Measurements from ENCODE around the gene ATP2B2.

ATP2B2 gene

DNA sequence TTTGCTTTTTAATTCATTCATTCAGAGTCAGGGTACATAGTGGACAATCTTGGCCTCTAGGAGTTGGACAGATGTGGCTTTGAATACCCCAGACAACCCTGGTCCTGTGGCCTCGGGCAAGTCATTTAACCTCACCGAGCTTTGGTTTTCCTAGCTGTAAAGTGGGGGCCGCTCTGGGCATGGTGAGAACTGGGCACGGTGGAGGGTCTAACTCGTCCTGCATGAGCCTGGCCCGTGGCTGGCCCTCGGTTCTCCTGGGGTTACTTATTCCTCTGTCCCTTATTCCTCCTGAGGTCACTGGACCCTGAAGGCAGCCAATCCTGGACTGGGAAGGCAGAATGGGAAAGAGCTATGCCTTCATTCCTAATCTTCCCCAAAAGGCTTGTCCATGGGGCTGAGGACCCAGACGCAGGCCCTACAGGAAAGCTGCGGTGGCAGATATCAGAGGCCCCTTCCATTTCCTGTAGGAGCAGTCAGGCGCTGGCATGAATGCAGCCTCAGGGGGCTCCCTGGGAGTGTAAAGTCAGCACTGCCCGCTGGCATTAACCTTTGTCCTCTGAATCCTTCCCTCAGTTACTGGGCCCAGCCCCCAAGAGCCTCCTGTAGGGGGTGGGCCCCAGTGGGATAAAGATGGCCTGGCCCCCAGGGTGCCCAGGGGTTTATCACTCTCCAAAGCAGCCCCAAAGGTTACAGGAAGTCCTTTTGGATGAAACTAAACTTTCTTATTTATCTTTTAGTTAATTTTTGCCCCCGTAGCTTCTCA is 166.6 kb downstream of the ATP2B2 start:
- TF ChIP-seq EZH2phosphoT487 (IDR thresholded peaks at IDR 0.05; ENCODE audit: low read depth) = no peak
- TF ChIP-seq, protein P1, sequence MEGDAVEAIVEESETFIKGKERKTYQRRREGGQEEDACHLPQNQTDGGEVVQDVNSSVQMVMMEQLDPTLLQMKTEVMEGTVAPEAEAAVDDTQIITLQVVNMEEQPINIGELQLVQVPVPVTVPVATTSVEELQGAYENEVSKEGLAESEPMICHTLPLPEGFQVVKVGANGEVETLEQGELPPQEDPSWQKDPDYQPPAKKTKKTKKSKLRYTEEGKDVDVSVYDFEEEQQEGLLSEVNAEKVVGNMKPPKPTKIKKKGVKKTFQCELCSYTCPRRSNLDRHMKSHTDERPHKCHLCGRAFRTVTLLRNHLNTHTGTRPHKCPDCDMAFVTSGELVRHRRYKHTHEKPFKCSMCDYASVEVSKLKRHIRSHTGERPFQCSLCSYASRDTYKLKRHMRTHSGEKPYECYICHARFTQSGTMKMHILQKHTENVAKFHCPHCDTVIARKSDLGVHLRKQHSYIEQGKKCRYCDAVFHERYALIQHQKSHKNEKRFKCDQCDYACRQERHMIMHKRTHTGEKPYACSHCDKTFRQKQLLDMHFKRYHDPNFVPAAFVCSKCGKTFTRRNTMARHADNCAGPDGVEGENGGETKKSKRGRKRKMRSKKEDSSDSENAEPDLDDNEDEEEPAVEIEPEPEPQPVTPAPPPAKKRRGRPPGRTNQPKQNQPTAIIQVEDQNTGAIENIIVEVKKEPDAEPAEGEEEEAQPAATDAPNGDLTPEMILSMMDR (IDR thresholded peaks at IDR 0.05; ENCODE audit: low read depth, low read length) = no peak
- no peak overlapping the region for H3K4me3 ChIP-seq (ENCODE audit: low read length)
- H3K36me3 ChIP-seq (replicated peaks; ENCODE audit: low read depth, low read length) = no peaks in the 10 kb centered on the region
- no peaks in the 10 kb centered on the region for H3K79me2 ChIP-seq (ENCODE audit: low read length)
- H3K4me2 ChIP-seq (ENCODE audit: low read length) = no peak overlapping the region
- H3K4me1 ChIP-seq (ENCODE audit: low read length) = no peaks in the 10 kb centered on the region
- no peak overlapping the region for H3K9ac ChIP-seq (ENCODE audit: low read length)
- H3K9me3 ChIP-seq (ENCODE audit: insufficient read depth, low read length) = no peaks in the 10 kb centered on the region
- H3K27me3 ChIP-seq (ENCODE audit: low read depth, low read length) = peaks cover 9% of the 10 kb centered on the region; the same call in 1 of the 2 replicates
- no peak overlapping the region for H3K27ac ChIP-seq (ENCODE audit: low read length)
- no peak overlapping the region for H2AFZ ChIP-seq (ENCODE audit: low read depth, low read length)
- no peaks in the 10 kb centered on the region for H4K20me1 ChIP-seq (ENCODE audit: insufficient read depth, low read length)

- Histone ChIP-seq H3K27me3 (ENCODE audit: low read depth, low read length) (peaks cover 9% of the 10 kb centered on the region; the same call in 1 of the 2 replicates), H2AFZ (ENCODE audit: low read depth, low read length) (no peak overlapping the region), H4K20me1 (ENCODE audit: insufficient read depth, low read length) (no peaks in the 10 kb centered on the region), H3K9me3 (ENCODE audit: insufficient read depth, low read length) (no peaks in the 10 kb centered on the region), H3K36me3 (replicated peaks; ENCODE audit: low read depth, low read length) (no peaks in the 10 kb centered on the region), H3K27ac (ENCODE audit: low read length) (no peak overlapping the region), H3K4me3 (ENCODE audit: low read length) (no peak overlapping the region), H3K9ac (ENCODE audit: low read length) (no peak overlapping the region), H3K4me2 (ENCODE audit: low read length) (no peak overlapping the region), H3K79me2 (ENCODE audit: low read length) (no peaks in the 10 kb centered on the region), H3K4me1 (ENCODE audit: low read length) (peaks cover 2% of the 10 kb centered on the region; the same call in 1 of the 2 replicates)
- TF ChIP-seq, protein P1 (IDR thresholded peaks at IDR 0.05; ENCODE audit: low read depth, low read length) = no peak
- no peak for TF ChIP-seq EZH2phosphoT487 (IDR thresholded peaks at IDR 0.05; ENCODE audit: low read depth)
Measured at GRCh38 chr3:10338164-10338470, 167.3 kb downstream of the ATP2B2 start.

- Histone ChIP-seq H3K4me3 (ENCODE audit: low read length) (no peak overlapping the region), H3K9me3 (ENCODE audit: insufficient read depth, low read length) (no peaks in the 10 kb centered on the region), H4K20me1 (ENCODE audit: insufficient read depth, low read length) (no peaks in the 10 kb centered on the region), H3K27ac (ENCODE audit: low read length) (no peak overlapping the region), H3K36me3 (replicated peaks; ENCODE audit: low read depth, low read length) (no peaks in the 10 kb centered on the region), H3K9ac (ENCODE audit: low read length) (no peak overlapping the region), H3K27me3 (ENCODE audit: low read depth, low read length) (peaks cover 9% of the 10 kb centered on the region; the same call in 1 of the 2 replicates), H3K4me1 (ENCODE audit: low read length) (peaks cover 5% of the 10 kb centered on the region; the same call in 1 of the 2 replicates), H3K4me2 (ENCODE audit: low read length) (no peak overlapping the region), H3K79me2 (ENCODE audit: low read length) (no peaks in the 10 kb centered on the region), H2AFZ (ENCODE audit: low read depth, low read length) (no peak overlapping the region)
- no peak for TF ChIP-seq EZH2phosphoT487 (IDR thresholded peaks at IDR 0.05; ENCODE audit: low read depth)
- TF ChIP-seq, protein P1 (IDR thresholded peaks at IDR 0.05; ENCODE audit: low read depth, low read length) = no peak
Measured at GRCh38 chr3:10337323-10338163, 167.8 kb downstream of the ATP2B2 start.

- Histone ChIP-seq H3K27me3 (ENCODE audit: low read depth, low read length) (peaks cover 4% of the 10 kb centered on the region; the same call in 1 of the 2 replicates), H3K9me3 (ENCODE audit: insufficient read depth, low read length) (no peaks in the 10 kb centered on the region), H4K20me1 (ENCODE audit: insufficient read depth, low read length) (no peaks in the 10 kb centered on the region), H3K4me3 (ENCODE audit: low read length) (no peak overlapping the region), H3K9ac (ENCODE audit: low read length) (no peak overlapping the region), H3K36me3 (replicated peaks; ENCODE audit: low read depth, low read length) (no peaks in the 10 kb centered on the region), H3K4me1 (ENCODE audit: low read length) (peaks cover 5% of the 10 kb centered on the region; the same call in 1 of the 2 replicates), H3K4me2 (ENCODE audit: low read length) (no peak overlapping the region), H2AFZ (ENCODE audit: low read depth, low read length) (no peak overlapping the region), H3K27ac (ENCODE audit: low read length) (no peak overlapping the region), H3K79me2 (ENCODE audit: low read length) (no peaks in the 10 kb centered on the region)
- TF ChIP-seq, protein P1 (IDR thresholded peaks at IDR 0.05; ENCODE audit: low read depth, low read length) = no peak
- TF ChIP-seq EZH2phosphoT487 (IDR thresholded peaks at IDR 0.05; ENCODE audit: low read depth) = no peak
Measured at GRCh38 chr3:10336761-10337160, 168.6 kb downstream of the ATP2B2 start.
